PC-3 (cell line): Measurements from ENCODE around the gene NLRX1. TPM values are rescaled to one million over a fixed set of nuclear protein-coding genes. Genes with fewer than 3 reads are reported as not detected.

ENCODE experiments used
- ATAC-seq: fragments of 200-7000 bp; cut with Tn5 transposase; 2 replicates; pipeline ENCODE4 v1.9.1; 2020; ENCODE audit warnings: mild to moderate bottlenecking, moderate library complexity
- BruUV-seq: library from RNA; stranded (reverse); fragments of 400-500 nt; replicated peaks from 2 replicates; lab custom pipeline; 2021; lab: Mats Ljungman, UMichigan
- CTCF ChIA-PET: fragments of 300-600 bp; sonication (Branson Sonifier 250); formaldehyde crosslinking; loops from one replicate; lab custom pipeline; 2022; ENCODE audit warnings: antibody characterized with exemption; lab: Charles Lee
- POLR2A ChIA-PET: fragments of 300-600 bp; sonication (Branson Sonifier 250); formaldehyde crosslinking; loops from one replicate; lab custom pipeline; 2022; ENCODE audit warnings: antibody characterized with exemption; ENCODE audit not compliant: unreplicated experiment; lab: Charles Lee
- DNase-seq: peaks from one replicate; pipeline ENCODE4 v3.0.0-alpha.2; 2015
- H2AFZ ChIP-seq: fragments of 300-600 bp; sonication (generic); 2 replicates; pipeline ENCODE4 v1.6.0; 2016; ENCODE audit warnings: antibody characterized with exemption, low read length
- H3F3A ChIP-seq: fragments of 300-600 bp; sonication (generic); one replicate; pipeline ENCODE4 v1.6.0; 2017; ENCODE audit warnings: antibody characterized with exemption, low read length, control low read depth, mild to moderate bottlenecking; ENCODE audit not compliant: unreplicated experiment
- H3K27ac ChIP-seq: fragments of 300-600 bp; sonication (generic); 2 replicates; pipeline ENCODE4 v1.5.1; 2016; ENCODE audit warnings: mild to moderate bottlenecking, low read length
- H3K27me3 ChIP-seq: fragments of 300-600 bp; sonication (generic); 2 replicates; pipeline ENCODE4 v1.6.1; 2016; ENCODE audit warnings: low read length, mixed read lengths
- H3K36me3 ChIP-seq: fragments of 300-600 bp; sonication (generic); 2 replicates; pipeline ENCODE4 v1.6.1; 2016; ENCODE audit warnings: low read depth, mixed run types, low read length, mixed read lengths
- H3K4me1 ChIP-seq: fragments of 300-600 bp; sonication (generic); 2 replicates; pipeline ENCODE4 v1.5.1; 2016; ENCODE audit warnings: low read length; ENCODE audit not compliant: insufficient read depth
- H3K4me2 ChIP-seq: fragments of 300-600 bp; sonication (generic); 2 replicates; pipeline ENCODE4 v1.6.0; 2016; ENCODE audit warnings: low read length
- H3K4me3 ChIP-seq: fragments of 300-600 bp; sonication (generic); 2 replicates; pipeline ENCODE4 v1.5.1; 2016; ENCODE audit warnings: mild to moderate bottlenecking, low read length, mixed read lengths
- H3K79me2 ChIP-seq: fragments of 300-600 bp; sonication (generic); 2 replicates; pipeline ENCODE4 v1.6.1; 2017; ENCODE audit warnings: low read length, mixed read lengths
- H3K9ac ChIP-seq: fragments of 300-600 bp; sonication (generic); 2 replicates; pipeline ENCODE4 v1.6.0; 2016; ENCODE audit warnings: mild to moderate bottlenecking, low read length
- H3K9me2 ChIP-seq: fragments of 300-600 bp; sonication (generic); replicated peaks from 2 replicates; pipeline ENCODE4 v1.6.1; 2016; ENCODE audit warnings: mixed run types, low read length, mixed read lengths
- H3K9me3 ChIP-seq: fragments of 300-600 bp; sonication (generic); 2 replicates; pipeline ENCODE4 v1.6.1; 2016; ENCODE audit warnings: low read length, mixed read lengths
- H4K20me1 ChIP-seq: fragments of 300-600 bp; sonication (generic); 2 replicates; pipeline ENCODE4 v1.6.1; 2016; ENCODE audit warnings: low read length, mixed read lengths
- CTCF ChIP-seq: fragments of 300-600 bp; sonication (generic); conservative IDR thresholded peaks from 2 replicates; pipeline ENCODE4 v1.5.1; 2017; ENCODE audit warnings: antibody characterized with exemption, low read depth, mild to moderate bottlenecking, low read length
- EZH2 ChIP-seq: fragments of 300-600 bp; sonication (generic); IDR thresholded peaks from one replicate; pipeline ENCODE4 v1.6.1; 2017; ENCODE audit warnings: antibody characterized with exemption, mild to moderate bottlenecking, low read length; ENCODE audit not compliant: unreplicated experiment
- EZH2phosphoT487 ChIP-seq: fragments of 300-600 bp; sonication (generic); IDR thresholded peaks from 2 replicates; pipeline ENCODE4 v1.6.1; 2018; ENCODE audit warnings: mild to moderate bottlenecking, antibody characterized with exemption, low read length, borderline replicate concordance
- intact Hi-C: fragments of 100-400 bp; cut with micrococcal nuclease; formaldehyde crosslinking; loops from 2 replicates; pipeline ENCODE4 v1.9.0; 2023
- total RNA-seq: library from RNA; depleted of rRNA; stranded (reverse); fragments of >200 nt; gene quantifications from 2 replicates; pipeline ENCODE4 v1.2.3, GENCODE V29; 2014

The NLRX1 gene
- total RNA-seq, 1 experiment from 2014 or later: 17.2 TPM

GRCh38 chr11:119147604-119148333, 20.8 kb upstream of the NLRX1 start:
- CTCF ChIA-PET: no interaction called here
- no peak overlapping the region for H3K4me3 ChIP-seq
- no peak overlapping the region for H2AFZ ChIP-seq
- no peaks in the 10 kb centered on the region for H3K79me2 ChIP-seq
- no TSS peak for BruUV-seq
- H3K27me3 ChIP-seq: no peaks in the 10 kb centered on the region
- no peaks in the 10 kb centered on the region for H3K36me3 ChIP-seq
- ATAC-seq (no peak), DNase-seq (no peak)
- no peak overlapping the region for H3K27ac ChIP-seq
- POLR2A ChIA-PET: no interaction called here
- no peak overlapping the region for H3K9ac ChIP-seq
- H3F3A ChIP-seq: no peaks in the 10 kb centered on the region
- no peaks in the 10 kb centered on the region for H4K20me1 ChIP-seq
- 0 out of 2 replicates have a peak, but pooled peaks cover 3% of the 10 kb centered on the region for H3K4me1 ChIP-seq
- intact Hi-C loops: loop anchor here (10.0 kb wide), 1 partner anchor 147 kb away; no protein-coding TSS in a partner anchor
- H3K4me2 ChIP-seq: no peak overlapping the region
- no peaks in the 10 kb centered on the region for H3K9me3 ChIP-seq
- TF ChIP-seq CTCF (no peak), EZH2phosphoT487 (no peak), EZH2 (no peak)
- no peaks in the 10 kb centered on the region for H3K9me2 ChIP-seq

- no peaks in the 10 kb centered on the region for H3K9me3 ChIP-seq
- no peak for DNase-seq
- ATAC-seq: no peak; the same call in 1 of the 2 replicates
- H3K4me3 ChIP-seq: peak overlapping the region; percentile 82
- H3K9ac ChIP-seq: no peak overlapping the region; the same call in 1 of the 2 replicates
- CTCF ChIA-PET: no interaction called here
- no peaks in the 10 kb centered on the region for H3K36me3 ChIP-seq
- no peaks in the 10 kb centered on the region for H3K27me3 ChIP-seq
- no peaks in the 10 kb centered on the region for H4K20me1 ChIP-seq
- peak overlapping the region; percentile 99 for H2AFZ ChIP-seq
- TF ChIP-seq EZH2 (no peak), EZH2phosphoT487 (no peak), CTCF (no peak)
- H3K4me2 ChIP-seq: peak overlapping the region; percentile 99
- intact Hi-C loops: loop anchor here (10.0 kb wide), 1 partner anchor 146 kb away; no protein-coding TSS in a partner anchor
- no peak overlapping the region for H3K27ac ChIP-seq
- no TSS peak for BruUV-seq
- no peaks in the 10 kb centered on the region for H3K9me2 ChIP-seq
- no peaks in the 10 kb centered on the region for H3F3A ChIP-seq
- POLR2A ChIA-PET: interaction anchor here (0.5 kb wide), 1 partner anchor 47 kb away, joined by 7 read pairs; the partner anchor contains the start of gene DPAGT1
- no peaks in the 10 kb centered on the region for H3K79me2 ChIP-seq
- 0 out of 2 replicates have a peak, but pooled peaks cover 3% of the 10 kb centered on the region for H3K4me1 ChIP-seq
Observed at GRCh38 chr11:119148720-119149017, 19.9 kb upstream of the NLRX1 start.
